Measurements from ENCODE around the gene EGF.
A peak's percentile ranks its signal among the peaks of the same experiment; 100 is the strongest.

The EGF gene

GRCh38 chr4:109977854-109978501 is 65.3 kb downstream of the EGF start:
- Histone ChIP-seq H2AK5ac (ENCODE audit: low read length, severe bottlenecking) (no peak overlapping the region), H2BK120ac (ENCODE audit: low read depth, low read length) (no peak overlapping the region), H2BK5ac (ENCODE audit: low read depth, low read length, poor library complexity, severe bottlenecking) (no peak overlapping the region), H3K27me3 (ENCODE audit: control insufficient read depth in 1 of 2, insufficient read depth in 1 of 2, low read length in 2 of 2) (no peaks in the 10 kb centered on the region), H3K4me3 (ENCODE audit: insufficient read depth in 1 of 2, low read depth in 1 of 2, low read length in 2 of 2) (no peak overlapping the region), H3K18ac (ENCODE audit: low read depth in 1 of 2, low read length in 2 of 2) (no peak overlapping the region), H2BK15ac (ENCODE audit: low read depth, poor library complexity, severe bottlenecking) (no peak overlapping the region), H3K36me3 (ENCODE audit: control insufficient read depth in 1 of 2, insufficient read depth in 2 of 2, low read depth in 1 of 2, low read length in 2 of 2) (no peaks in the 10 kb centered on the region), H3K4me2 (ENCODE audit: low read length, poor library complexity, severe bottlenecking) (no peak overlapping the region), H3K4me1 (ENCODE audit: control insufficient read depth, insufficient read depth, low read depth, low read length) (peaks cover 3% of the 10 kb centered on the region), H3K79me1 (replicated peaks; ENCODE audit: low read length, poor library complexity, severe bottlenecking) (no peaks in the 10 kb centered on the region), H4K91ac (ENCODE audit: low read length) (no peak overlapping the region), H3K23ac (ENCODE audit: low read length in 2 of 2) (no peak overlapping the region), H3K14ac (ENCODE audit: low read length in 2 of 2) (no peak overlapping the region), H3K9me3 (ENCODE audit: control insufficient read depth, low read length) (no peaks in the 10 kb centered on the region), H3K4ac (ENCODE audit: low read depth in 1 of 2, low read length in 2 of 2) (no peak overlapping the region), H3K27ac (ENCODE audit: low read length, poor library complexity, severe bottlenecking) (no peak overlapping the region), H4K8ac (ENCODE audit: low read length) (no peak overlapping the region), H3K9ac (ENCODE audit: low read length) (no peak overlapping the region), H2AFZ (ENCODE audit: low read depth, low read length) (no peak overlapping the region), H2BK12ac (ENCODE audit: low read length in 2 of 2) (no peak overlapping the region)
- peak; percentile 62 for DNase-seq
- 100% methylated on average over 1 of the region's 2 CpGs for WGBS

GRCh38 chr4:109978704-109979454 is 66.2 kb downstream of the EGF start:
- Histone ChIP-seq H2AK5ac (ENCODE audit: low read length, severe bottlenecking) (peak overlapping the region; percentile 31), H2AFZ (ENCODE audit: low read depth, low read length) (no peak overlapping the region), H3K4me1 (ENCODE audit: control insufficient read depth, insufficient read depth, low read depth, low read length) (peaks cover 3% of the 10 kb centered on the region), H3K27me3 (ENCODE audit: control insufficient read depth in 1 of 2, insufficient read depth in 1 of 2, low read length in 2 of 2) (no peaks in the 10 kb centered on the region), H3K9ac (ENCODE audit: low read length) (no peak overlapping the region), H2BK5ac (ENCODE audit: low read depth, low read length, poor library complexity, severe bottlenecking) (no peak overlapping the region), H2BK12ac (ENCODE audit: low read length in 2 of 2) (peak overlapping the region in 1 of 2 experiments; percentile 57), H3K79me1 (replicated peaks; ENCODE audit: low read length, poor library complexity, severe bottlenecking) (no peaks in the 10 kb centered on the region), H3K27ac (ENCODE audit: low read length, poor library complexity, severe bottlenecking) (no peak overlapping the region), H3K23ac (ENCODE audit: low read length in 2 of 2) (no peak overlapping the region), H3K4ac (ENCODE audit: low read depth in 1 of 2, low read length in 2 of 2) (no peak overlapping the region), H3K9me3 (ENCODE audit: control insufficient read depth, low read length) (no peaks in the 10 kb centered on the region), H2BK120ac (ENCODE audit: low read depth, low read length) (no peak overlapping the region), H4K8ac (ENCODE audit: low read length) (no peak overlapping the region), H4K91ac (ENCODE audit: low read length) (no peak overlapping the region), H3K14ac (ENCODE audit: low read length in 2 of 2) (no peak overlapping the region), H2BK15ac (ENCODE audit: low read depth, poor library complexity, severe bottlenecking) (no peak overlapping the region), H3K4me2 (ENCODE audit: low read length, poor library complexity, severe bottlenecking) (no peak overlapping the region), H3K4me3 (ENCODE audit: insufficient read depth in 1 of 2, low read depth in 1 of 2, low read length in 2 of 2) (no peak overlapping the region), H3K18ac (ENCODE audit: low read depth in 1 of 2, low read length in 2 of 2) (no peak overlapping the region), H3K36me3 (ENCODE audit: control insufficient read depth in 1 of 2, insufficient read depth in 2 of 2, low read depth in 1 of 2, low read length in 2 of 2) (no peaks in the 10 kb centered on the region)
- DNase-seq, result no peak
- 83% methylated on average over 5 of the region's 5 CpGs for WGBS

- Histone ChIP-seq H3K27me3 (ENCODE audit: control insufficient read depth in 1 of 2, insufficient read depth in 1 of 2, low read length in 2 of 2) (no peaks in the 10 kb centered on the region), H2BK5ac (ENCODE audit: low read depth, low read length, poor library complexity, severe bottlenecking) (no peak overlapping the region), H3K4me3 (ENCODE audit: insufficient read depth in 1 of 2, low read depth in 1 of 2, low read length in 2 of 2) (no peak overlapping the region), H3K4me2 (ENCODE audit: low read length, poor library complexity, severe bottlenecking) (peak overlapping the region; percentile 27), H3K18ac (ENCODE audit: low read depth in 1 of 2, low read length in 2 of 2) (no peak overlapping the region), H3K4ac (ENCODE audit: low read depth in 1 of 2, low read length in 2 of 2) (no peak overlapping the region), H2BK15ac (ENCODE audit: low read depth, poor library complexity, severe bottlenecking) (no peak overlapping the region), H3K4me1 (ENCODE audit: control insufficient read depth, insufficient read depth, low read depth, low read length) (peaks cover 3% of the 10 kb centered on the region), H3K23ac (ENCODE audit: low read length in 2 of 2) (no peak overlapping the region), H3K14ac (ENCODE audit: low read length in 2 of 2) (no peak overlapping the region), H2BK120ac (ENCODE audit: low read depth, low read length) (no peak overlapping the region), H3K9me3 (ENCODE audit: control insufficient read depth, low read length) (no peaks in the 10 kb centered on the region), H3K79me1 (replicated peaks; ENCODE audit: low read length, poor library complexity, severe bottlenecking) (no peaks in the 10 kb centered on the region), H4K8ac (ENCODE audit: low read length) (no peak overlapping the region), H2AK5ac (ENCODE audit: low read length, severe bottlenecking) (no peak overlapping the region), H4K91ac (ENCODE audit: low read length) (no peak overlapping the region), H3K27ac (ENCODE audit: low read length, poor library complexity, severe bottlenecking) (peak overlapping the region; percentile 67), H3K36me3 (ENCODE audit: control insufficient read depth in 1 of 2, insufficient read depth in 2 of 2, low read depth in 1 of 2, low read length in 2 of 2) (no peaks in the 10 kb centered on the region), H2AFZ (ENCODE audit: low read depth, low read length) (no peak overlapping the region), H2BK12ac (ENCODE audit: low read length in 2 of 2) (no peak overlapping the region), H3K9ac (ENCODE audit: low read length) (peak overlapping the region; percentile 16)
- 29% methylated on average over 4 of the region's 5 CpGs for WGBS
- peak; percentile 75 for DNase-seq
These were observed 67.4 kb downstream of the EGF start for GRCh38 chr4:109979920-109980717.

GRCh38 chr4:109981936-109982335 is 69.3 kb downstream of the EGF start:
- H3K9me3 ChIP-seq (ENCODE audit: control insufficient read depth, low read length), result no peaks in the 10 kb centered on the region
- H2AFZ ChIP-seq (ENCODE audit: low read depth, low read length), result no peak overlapping the region
- H2BK12ac ChIP-seq (ENCODE audit: low read length in 2 of 2), result no peak overlapping the region
- no peak for DNase-seq
- H2BK15ac ChIP-seq (ENCODE audit: low read depth, poor library complexity, severe bottlenecking), result no peak overlapping the region
- no peak overlapping the region for H4K91ac ChIP-seq (ENCODE audit: low read length)
- H3K4me3 ChIP-seq (ENCODE audit: insufficient read depth in 1 of 2, low read depth in 1 of 2, low read length in 2 of 2), result no peak overlapping the region
- no peak overlapping the region for H2BK5ac ChIP-seq (ENCODE audit: low read depth, low read length, poor library complexity, severe bottlenecking)
- no peak overlapping the region for H2AK5ac ChIP-seq (ENCODE audit: low read length, severe bottlenecking)
- H3K18ac ChIP-seq (ENCODE audit: low read depth in 1 of 2, low read length in 2 of 2), result no peak overlapping the region
- H3K14ac ChIP-seq (ENCODE audit: low read length in 2 of 2), result no peak overlapping the region
- no peaks in the 10 kb centered on the region for H3K36me3 ChIP-seq (ENCODE audit: control insufficient read depth in 1 of 2, insufficient read depth in 2 of 2, low read depth in 1 of 2, low read length in 2 of 2)
- no peak overlapping the region for H3K4me2 ChIP-seq (ENCODE audit: low read length, poor library complexity, severe bottlenecking)
- peaks cover 3% of the 10 kb centered on the region for H3K4me1 ChIP-seq (ENCODE audit: control insufficient read depth, insufficient read depth, low read depth, low read length)
- no peak overlapping the region for H2BK120ac ChIP-seq (ENCODE audit: low read depth, low read length)
- H3K27me3 ChIP-seq (ENCODE audit: control insufficient read depth in 1 of 2, insufficient read depth in 1 of 2, low read length in 2 of 2), result no peaks in the 10 kb centered on the region
- no peak overlapping the region for H3K23ac ChIP-seq (ENCODE audit: low read length in 2 of 2)
- WGBS, result 93% methylated on average over 1 of the region's 1 CpG
- H3K27ac ChIP-seq (ENCODE audit: low read length, poor library complexity, severe bottlenecking), result no peak overlapping the region
- H3K4ac ChIP-seq (ENCODE audit: low read depth in 1 of 2, low read length in 2 of 2), result no peak overlapping the region
- no peak overlapping the region for H3K9ac ChIP-seq (ENCODE audit: low read length)
- H4K8ac ChIP-seq (ENCODE audit: low read length), result no peak overlapping the region
- no peaks in the 10 kb centered on the region for H3K79me1 ChIP-seq (replicated peaks; ENCODE audit: low read length, poor library complexity, severe bottlenecking)

Data from mesenchymal stem cell (in vitro differentiated cells and primary cell).